RWPE1 (cell line): Measurements from ENCODE around the gene SLC39A7.
A peak's percentile ranks its signal among the peaks of the same experiment; 100 is the strongest.

Source experiments
- CTCF ChIA-PET: fragments of 350-600 bp; sonication (Branson Sonifier 250); formaldehyde crosslinking; extraction: SDS; loops from one replicate; lab custom pipeline; 2021; lab: Yijun Ruan, JAX
- POLR2A ChIA-PET: fragments of 400-600 bp; formaldehyde crosslinking; extraction: SDS; loops from one replicate; lab custom pipeline; 2020; ENCODE audit warnings: antibody characterized with exemption; ENCODE audit not compliant: low non-redundant PET; lab: Yijun Ruan, JAX
- DNase-seq: peaks from one replicate; pipeline ENCODE4 v3.0.0; 2012; ENCODE audit warnings: low spot score
- H3K27ac ChIP-seq: fragments of 450-650 bp; 2 replicates; pipeline ENCODE4 v1.5.1; 2017
- CTCF ChIP-seq: fragments of 450-650 bp; conservative IDR thresholded peaks from 2 replicates; pipeline ENCODE4 v1.5.1; 2017; ENCODE audit warnings: low read depth, mild to moderate bottlenecking

Gene SLC39A7

GRCh38 chr6:33172688-33173534 lies 27.8 kb upstream of the SLC39A7 start:
- CTCF ChIA-PET, result interaction anchor here (0.5 to 2.1 kb wide), 20 partner anchors 8 to 172 kb away, joined by 3 to 18 read pairs (median 4); no protein-coding TSS in a partner anchor
- TF ChIP-seq CTCF, result peak; percentile 65
- POLR2A ChIA-PET, result no interaction called here
- H3K27ac ChIP-seq, result no peak overlapping the region
- DNase-seq, result peak; percentile 73

DNA sequence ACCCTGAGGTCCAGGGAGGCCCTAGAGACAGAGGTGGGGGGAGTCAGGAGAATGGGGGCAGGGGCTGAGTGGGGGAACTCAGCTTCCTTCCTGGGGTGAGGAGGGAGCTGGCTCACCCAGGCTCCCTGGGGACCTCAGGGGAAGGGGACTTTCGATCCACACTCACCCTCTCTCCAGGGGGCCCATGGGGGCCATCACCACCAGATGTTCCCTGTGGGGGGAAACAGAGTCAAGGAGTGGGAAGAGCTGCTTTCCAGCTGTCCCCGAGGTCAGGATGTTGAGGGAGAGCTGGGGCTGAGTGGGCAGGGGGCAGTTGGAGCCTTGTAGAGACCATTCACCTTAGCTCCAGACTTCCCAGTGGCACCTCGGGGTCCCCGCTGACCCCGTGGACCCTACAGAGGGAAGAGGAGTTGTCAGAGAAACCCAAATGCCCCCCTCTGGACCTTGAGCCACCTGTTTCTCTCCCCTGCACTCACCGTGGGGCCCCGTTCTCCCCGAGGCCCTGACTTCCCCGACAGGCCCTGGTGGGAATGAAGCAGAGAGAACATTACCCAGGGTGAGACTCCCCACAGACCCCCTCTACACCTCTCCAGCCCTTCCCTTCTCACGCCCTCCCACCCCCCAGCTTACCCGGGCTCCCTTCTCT lies 27.0 kb upstream of the SLC39A7 start:
- POLR2A ChIA-PET, result no interaction called here
- TF ChIP-seq CTCF, result no peak
- no peak for DNase-seq
- CTCF ChIA-PET, result interaction anchor here (0.6 to 2.1 kb wide), 9 partner anchors 9 to 161 kb away, joined by 3 to 15 read pairs (median 5); no protein-coding TSS in a partner anchor
- no peak overlapping the region for H3K27ac ChIP-seq

GRCh38 chr6:33174784-33175183 lies 25.9 kb upstream of the SLC39A7 start:
- H3K27ac ChIP-seq, result no peak overlapping the region
- TF ChIP-seq CTCF, result no peak
- DNase-seq, result no peak
- ChIA-PET CTCF (interaction anchor here (0.6 to 0.7 kb wide), 2 partner anchors 24 to 39 kb away, joined by 3 to 4 read pairs; no protein-coding TSS in a partner anchor), POLR2A (no interaction called here)

- H3K27ac ChIP-seq, result no peak overlapping the region
- ChIA-PET POLR2A (no interaction called here), CTCF (interaction anchor here (0.6 to 0.7 kb wide), 2 partner anchors 23 to 40 kb away, joined by 3 to 4 read pairs; no protein-coding TSS in a partner anchor)
- no peak for DNase-seq
- TF ChIP-seq CTCF, result no peak
Measured at GRCh38 chr6:33175436-33176069, 25.1 kb upstream of the SLC39A7 start.

- H3K27ac ChIP-seq, result no peak overlapping the region
- CTCF ChIA-PET, result no interaction called here
- POLR2A ChIA-PET, result no interaction called here
- TF ChIP-seq CTCF, result no peak
- DNase-seq, result no peak
Measured at GRCh38 chr6:33176906-33177305, 23.8 kb upstream of the SLC39A7 start.
